ENCODE measurements around the gene ZNF276.
"Not testable (repeated sequence)": the region's sequence is repeated elsewhere in the genome, so short reads cannot be mapped to it uniquely, and the experiment has no call there.

The ZNF276 gene

GRCh38 chr16:89736554-89736953, 15.2 kb downstream of the ZNF276 start:
- no peak for DNase-seq (ENCODE audit: low spot score)

DNA sequence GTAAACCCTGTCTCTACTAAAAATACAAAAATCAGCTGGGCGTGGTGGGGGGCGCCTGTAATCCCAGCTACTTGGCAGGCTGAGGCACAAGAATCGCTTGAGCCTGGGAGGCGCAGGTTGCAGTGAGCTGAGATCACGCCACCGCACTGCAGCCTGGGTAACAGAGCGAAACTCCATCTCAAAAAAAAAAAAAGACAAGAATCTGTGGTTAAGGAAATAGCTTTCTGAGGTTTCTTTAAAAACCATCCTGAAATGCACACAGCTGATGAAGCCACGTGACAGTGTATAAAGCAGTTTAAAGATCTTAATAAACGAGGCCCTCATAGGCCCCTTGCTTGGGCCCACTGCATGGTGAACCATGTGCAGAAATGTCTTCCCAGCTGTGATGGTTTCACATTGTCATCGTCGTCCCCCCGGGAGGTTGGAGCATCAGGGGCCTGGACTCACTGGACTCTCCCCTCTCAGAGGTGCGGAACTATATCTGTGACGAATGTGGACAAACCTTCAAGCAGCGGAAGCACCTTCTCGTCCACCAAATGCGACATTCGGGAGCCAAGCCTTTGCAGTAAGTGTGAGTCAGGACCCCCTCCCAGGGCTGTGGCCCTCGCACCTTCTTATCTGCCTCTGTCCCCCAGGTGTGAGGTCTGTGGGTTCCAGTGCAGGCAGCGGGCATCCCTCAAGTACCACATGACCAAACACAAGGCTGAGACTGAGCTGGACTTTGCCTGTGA, 16.2 kb downstream of the ZNF276 start:
- DNase-seq (ENCODE audit: low spot score) = no peak

DNA sequence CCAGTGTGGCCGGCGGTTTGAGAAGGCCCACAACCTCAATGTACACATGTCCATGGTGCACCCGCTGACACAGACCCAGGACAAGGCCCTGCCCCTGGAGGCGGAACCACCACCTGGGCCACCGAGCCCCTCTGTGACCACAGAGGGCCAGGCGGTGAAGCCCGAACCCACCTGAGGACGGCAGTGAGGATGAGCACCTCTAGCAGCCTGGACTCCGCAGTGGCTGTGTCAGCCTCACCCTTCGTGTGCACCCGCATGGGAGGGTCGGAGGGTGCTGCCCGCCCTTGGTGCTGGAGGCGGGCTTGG, 16.7 kb downstream of the ZNF276 start:
- DNase-seq (ENCODE audit: low spot score) = no peak

DNA sequence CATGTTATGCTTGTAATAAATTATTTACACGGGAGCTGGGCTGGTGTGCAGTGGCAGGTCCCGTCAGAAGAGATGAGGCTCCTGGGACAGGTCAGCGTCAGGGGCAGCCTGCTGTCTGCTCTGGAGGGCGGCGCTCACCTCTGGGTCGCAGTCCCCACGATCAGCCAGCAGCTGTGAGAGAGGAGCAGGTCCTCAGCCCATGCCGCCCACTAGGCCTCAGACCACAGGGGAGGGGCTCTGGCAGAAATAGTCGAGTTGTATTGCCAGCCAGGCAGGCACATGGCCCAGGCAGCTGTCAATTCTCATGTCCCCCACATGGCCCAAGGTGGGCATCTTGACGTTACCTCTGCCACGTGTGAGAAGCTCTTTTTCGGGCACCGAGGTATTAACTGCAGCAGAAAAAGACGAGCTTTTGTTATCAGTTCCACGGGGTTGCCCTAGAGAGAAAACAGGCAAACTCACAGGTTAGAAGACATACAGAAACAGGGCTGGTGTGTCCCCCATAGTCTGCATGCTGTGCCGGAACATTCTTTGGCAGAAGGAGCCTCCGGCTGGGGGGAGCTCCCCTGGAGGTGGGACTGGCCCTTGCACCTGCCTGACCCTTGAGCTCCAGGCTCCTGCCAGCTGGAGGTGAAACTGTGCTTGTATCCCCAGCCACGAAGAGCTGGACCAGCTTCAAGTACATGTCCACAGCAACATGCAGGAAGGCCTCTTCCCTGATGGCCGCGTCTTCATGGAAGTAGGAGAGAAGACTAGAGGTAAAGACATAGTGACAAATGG, 17.4 kb downstream of the ZNF276 start:
- DNase-seq (ENCODE audit: low spot score) = no peak

- DNase-seq (ENCODE audit: low spot score) = no peak
Observed at GRCh38 chr16:89739383-89739782, 18.0 kb downstream of the ZNF276 start.

- no peak for DNase-seq (ENCODE audit: low spot score)
Observed at GRCh38 chr16:89741342-89742014, 20.1 kb downstream of the ZNF276 start.

GRCh38 chr16:89742948-89743347, 21.6 kb downstream of the ZNF276 start:
- DNase-seq (ENCODE audit: low spot score) = no peak

GRCh38 chr16:89744813-89745212, 23.5 kb downstream of the ZNF276 start:
- DNase-seq (ENCODE audit: low spot score) = no peak

GRCh38 chr16:89746043-89746442, 24.7 kb downstream of the ZNF276 start:
- no peak for DNase-seq (ENCODE audit: low spot score)

GRCh38 chr16:89748076-89748475, 26.7 kb downstream of the ZNF276 start:
- no peak for DNase-seq (ENCODE audit: low spot score)

DNA sequence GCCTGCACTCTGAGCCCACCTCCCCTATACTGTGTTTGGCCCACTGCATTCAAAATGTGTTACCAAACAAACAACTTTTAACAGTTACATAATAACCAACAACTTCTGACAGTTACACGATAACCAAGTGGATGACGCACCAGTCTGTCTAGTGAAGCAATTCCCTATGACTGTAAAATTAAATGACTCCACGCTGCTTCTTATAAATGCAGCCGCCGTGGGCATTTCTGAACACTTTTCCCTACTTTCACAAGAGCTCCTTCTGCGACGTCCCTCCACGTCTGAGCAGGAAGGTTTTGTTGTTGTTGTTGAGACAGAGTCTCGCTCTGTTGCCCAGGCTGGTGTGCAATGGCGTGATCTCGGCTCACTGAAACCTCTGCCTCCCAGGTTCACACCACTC, 27.6 kb downstream of the ZNF276 start:
- DNase-seq (ENCODE audit: low spot score) = no peak

DNA sequence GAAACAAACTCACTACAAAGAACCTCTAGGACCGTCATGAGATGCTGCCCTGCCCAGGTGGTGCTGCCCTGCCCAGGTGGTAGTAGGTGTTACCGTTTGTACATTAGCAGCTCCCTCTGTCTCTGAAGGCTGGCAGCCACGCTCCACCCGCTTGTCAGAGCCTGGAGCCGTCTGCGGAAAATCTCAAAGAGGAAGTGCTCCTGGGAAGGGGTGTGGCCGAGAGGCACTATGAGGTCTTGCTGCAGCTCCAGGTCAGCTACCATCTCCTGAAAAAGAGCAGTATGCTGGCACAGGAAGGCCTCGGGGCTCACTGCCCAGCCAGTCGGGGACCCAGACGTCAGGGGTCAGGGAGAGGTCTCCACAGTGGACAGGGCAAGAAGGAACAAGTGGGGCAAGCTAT, 28.3 kb downstream of the ZNF276 start:
- no peak for DNase-seq (ENCODE audit: low spot score)

DNA sequence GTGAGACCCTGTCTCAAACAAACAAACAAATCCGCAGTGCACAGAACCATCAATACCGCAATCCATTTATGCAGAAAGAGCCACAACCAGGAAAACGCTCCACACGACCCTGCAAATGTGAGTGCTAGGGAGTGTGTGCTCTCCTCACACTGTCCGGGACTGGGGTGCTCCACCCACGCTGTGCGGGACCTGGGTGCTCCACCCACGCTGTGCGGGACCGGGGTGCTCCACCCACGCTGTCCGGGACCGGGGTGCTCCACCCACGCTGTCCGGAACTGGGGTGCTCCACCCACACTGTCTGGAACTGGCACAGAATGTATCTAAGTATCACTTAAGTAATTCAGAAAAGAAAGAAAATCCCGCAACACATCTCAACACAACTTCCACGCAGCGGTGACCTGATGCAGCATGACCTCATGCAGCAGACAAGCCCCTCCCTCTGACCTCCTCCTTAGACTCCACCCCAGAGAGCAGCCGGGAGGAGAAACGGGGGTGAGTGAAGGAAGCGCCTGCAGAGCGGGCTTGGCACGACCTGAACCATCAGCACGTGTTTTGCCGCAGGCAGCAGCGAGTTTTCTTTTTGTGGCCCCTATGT, 38.5 kb downstream of the ZNF276 start:
- DNase-seq (ENCODE audit: low spot score) = no peak

DNA sequence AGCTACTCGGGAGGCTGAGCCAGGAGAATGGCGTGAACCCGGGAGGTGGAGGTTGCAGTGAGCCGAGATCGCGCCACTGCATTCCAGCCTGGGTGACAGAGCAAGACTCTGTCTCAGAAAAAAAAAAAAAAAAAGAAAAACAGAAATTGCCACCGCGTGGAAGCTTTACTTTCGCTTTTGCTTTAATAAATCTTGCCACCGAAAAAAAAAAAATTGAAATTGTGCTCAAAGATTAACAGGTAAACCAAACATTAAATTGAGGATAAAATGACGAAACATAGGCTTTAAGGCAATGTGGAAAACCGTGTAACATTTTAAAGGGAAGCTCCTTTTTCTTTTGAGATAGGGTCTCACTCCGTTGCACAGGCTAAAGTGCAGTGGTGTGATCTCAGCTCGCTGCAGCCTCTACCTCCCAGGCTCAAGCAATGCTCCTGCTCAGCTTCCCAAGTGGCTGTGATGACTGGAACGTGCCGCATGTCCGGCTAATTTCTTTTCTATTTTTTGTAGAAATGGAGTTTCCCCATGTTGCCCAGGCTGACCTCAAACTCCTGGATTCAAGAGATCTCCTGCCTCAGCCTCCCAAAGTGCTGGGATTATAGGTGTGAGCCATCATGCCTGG, 40.1 kb downstream of the ZNF276 start:
- no peak for DNase-seq (ENCODE audit: low spot score)

- DNase-seq (ENCODE audit: low spot score) = no peak
Observed at GRCh38 chr16:89764711-89765201, 43.4 kb downstream of the ZNF276 start.

DNA sequence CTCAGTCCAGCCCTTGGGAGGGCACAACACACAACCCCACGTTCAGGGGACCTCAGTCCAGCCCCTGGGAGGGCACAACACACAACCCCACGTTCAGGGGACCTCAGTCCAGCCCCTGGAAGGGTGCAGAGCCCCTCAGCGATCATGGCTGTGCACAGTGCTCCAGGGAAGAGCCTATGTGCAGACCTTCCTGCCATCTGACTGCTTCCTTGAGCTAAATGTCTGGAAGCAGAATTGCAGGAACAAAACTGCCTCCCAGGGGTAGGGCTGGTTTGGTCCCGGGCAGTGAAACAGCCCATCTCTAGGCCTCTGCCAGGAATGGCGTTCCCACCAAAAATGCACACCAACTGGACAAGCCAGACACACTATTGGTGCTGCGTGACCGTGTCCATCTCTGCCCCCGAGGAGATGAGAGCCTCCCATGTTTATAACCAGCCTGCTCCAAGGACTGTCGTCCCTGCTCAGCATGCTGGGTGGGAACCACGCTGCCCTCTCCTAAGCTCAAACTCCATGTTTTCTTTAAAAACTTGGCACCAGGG, 44.0 kb downstream of the ZNF276 start:
- DNase-seq (ENCODE audit: low spot score) = no peak

- no peak for DNase-seq (ENCODE audit: low spot score)
Observed at GRCh38 chr16:89770367-89770766, 49.0 kb downstream of the ZNF276 start.

- no peak for DNase-seq (ENCODE audit: low spot score)
Observed at GRCh38 chr16:89775223-89775622, 53.9 kb downstream of the ZNF276 start.

DNA sequence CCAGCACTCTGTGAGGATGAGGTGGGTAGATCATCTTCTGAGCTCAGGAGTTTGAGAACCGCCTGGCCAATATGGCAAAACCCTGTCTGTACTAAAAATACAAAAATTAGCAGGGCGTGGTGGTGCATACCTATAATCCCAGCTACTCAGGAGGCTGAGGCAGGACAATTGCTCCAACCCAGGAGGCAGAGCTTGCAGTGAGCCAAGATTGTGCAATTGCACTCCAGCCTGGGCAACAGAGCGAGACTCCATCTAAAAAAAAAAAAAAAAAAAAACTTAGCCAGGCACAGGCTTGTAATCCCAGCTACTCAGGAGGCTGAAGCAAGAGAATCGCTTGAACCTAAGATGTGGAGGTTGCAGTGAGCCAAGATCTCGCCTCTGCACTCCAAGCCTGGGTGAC, 56.9 kb downstream of the ZNF276 start:
- DNase-seq (ENCODE audit: low spot score) = not testable (repeated sequence)

DNA sequence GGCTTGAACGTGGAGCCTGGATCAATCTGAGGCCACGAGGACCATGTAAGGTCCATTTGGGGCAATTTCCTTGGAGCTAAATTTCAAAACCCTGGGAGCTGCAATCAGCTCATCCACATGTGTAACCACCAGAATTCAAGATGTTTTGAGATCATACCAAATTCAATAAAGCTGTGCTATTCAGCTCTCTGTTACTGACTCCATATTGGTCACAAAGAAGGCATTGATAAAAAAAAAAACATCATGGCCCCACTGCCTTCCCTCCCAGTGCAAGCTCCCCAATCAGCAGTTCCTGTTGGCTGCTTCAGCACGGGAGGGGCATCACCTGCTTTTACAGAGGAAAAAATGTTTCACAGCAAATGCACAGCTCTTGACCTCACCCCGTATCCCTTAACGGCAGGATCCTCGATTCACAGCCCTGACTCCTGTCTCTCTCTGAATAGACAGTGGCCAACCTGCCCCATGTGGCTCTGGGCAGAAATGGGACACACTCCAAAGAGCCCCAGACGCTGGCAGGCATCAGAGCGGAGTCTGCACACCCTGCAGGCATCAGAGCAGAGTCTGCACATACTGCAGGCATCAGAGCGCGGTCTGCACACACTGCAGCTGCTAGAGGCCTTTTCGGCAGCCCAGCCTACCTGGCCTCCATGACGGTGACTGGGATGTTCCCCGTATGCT, 58.0 kb downstream of the ZNF276 start:
- DNase-seq (ENCODE audit: low spot score) = no peak

GRCh38 chr16:89779909-89780305, 58.6 kb downstream of the ZNF276 start:
- no peak for DNase-seq (ENCODE audit: low spot score)
